A172 (cell line): ENCODE measurements around the gene CHKA. TPM values are rescaled to one million over a fixed set of nuclear protein-coding genes. Genes with fewer than 3 reads are reported as not detected.

Experiments used
- DNase-seq: peaks from one replicate; pipeline ENCODE4 v3.0.0-alpha.2; 2015; ENCODE audit warnings: low spot score
- total RNA-seq: library from RNA; depleted of rRNA; stranded (reverse); fragments of >200 nt; shearing (Covaris generic); gene quantifications from 2 replicates; pipeline ENCODE4 v1.2.3, GENCODE V29; 2014; rRNA removed

CHKA gene
- 18.6 and 26.9 TPM in 2 replicates for total RNA-seq

DNA sequence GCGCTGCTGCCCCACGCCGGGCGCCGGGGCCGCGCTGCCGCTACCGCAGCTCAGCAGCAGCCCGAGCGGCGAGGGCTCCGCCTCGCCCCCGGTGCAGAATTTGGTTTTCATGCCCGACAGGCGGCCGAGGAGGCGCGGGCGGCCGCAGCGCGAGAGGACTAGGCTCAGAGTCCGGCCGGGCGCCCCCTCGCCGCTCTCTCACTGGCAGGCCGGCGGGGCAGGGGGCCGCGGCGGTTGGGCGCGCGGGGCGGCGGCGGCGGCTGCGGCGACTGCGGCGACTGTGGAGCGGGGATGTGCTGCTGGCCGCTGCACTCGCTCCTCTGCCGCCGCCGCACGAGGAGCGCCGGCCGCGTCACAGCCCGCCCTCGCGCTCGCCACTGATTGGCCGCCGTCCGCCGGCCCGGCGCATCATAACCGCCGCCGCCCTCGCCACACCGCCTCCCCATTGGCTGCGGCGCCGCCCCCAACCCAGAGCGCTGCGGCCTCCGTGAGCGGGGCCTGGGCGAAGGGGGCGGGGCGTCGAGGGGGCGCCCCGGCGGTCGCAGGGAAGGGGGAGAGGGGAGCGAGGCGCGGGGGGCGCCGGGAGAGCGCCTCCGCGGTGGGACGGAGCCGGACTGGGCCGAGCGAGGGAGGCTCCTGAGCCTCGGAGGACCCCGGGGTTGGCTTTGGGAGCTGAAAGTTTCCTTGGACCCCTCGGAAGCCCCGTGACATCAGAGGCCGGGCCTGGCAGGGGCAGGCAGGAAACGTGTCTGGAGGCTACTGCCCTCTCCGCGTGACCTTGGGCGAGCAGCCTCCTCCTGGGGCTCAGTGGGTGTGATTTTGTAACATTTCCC lies at the start of gene CHKA:
Gene CHKA (minus strand): TSS at position 322 of the 833 bp plus-strand sequence. CDS start 211 bp downstream, at position 111.
- peak; percentile 71 for DNase-seq

- no peak for DNase-seq
These were observed 48.3 kb upstream of the CHKA start for GRCh38 chr11:68169442-68169841.

DNA sequence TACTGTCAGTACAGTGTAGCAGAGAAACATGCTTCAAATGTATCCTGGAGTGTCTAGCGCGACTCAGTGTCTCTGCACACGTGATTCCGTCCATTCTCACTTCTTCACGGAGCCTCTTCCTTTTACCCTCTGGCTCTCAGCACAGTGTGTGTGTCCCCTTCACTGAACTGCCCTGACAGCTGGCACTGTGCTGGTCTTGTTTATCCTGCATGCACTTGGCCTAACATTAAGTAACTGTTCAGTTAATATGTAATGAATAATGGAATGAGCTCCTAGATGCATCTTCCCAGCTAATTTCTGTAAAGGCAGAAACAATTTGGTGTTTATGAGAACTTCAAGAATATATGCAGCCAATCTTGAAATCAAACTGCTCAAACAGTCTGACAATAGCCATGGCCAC lies 47.5 kb upstream of the CHKA start:
- DNase-seq = no peak

DNA sequence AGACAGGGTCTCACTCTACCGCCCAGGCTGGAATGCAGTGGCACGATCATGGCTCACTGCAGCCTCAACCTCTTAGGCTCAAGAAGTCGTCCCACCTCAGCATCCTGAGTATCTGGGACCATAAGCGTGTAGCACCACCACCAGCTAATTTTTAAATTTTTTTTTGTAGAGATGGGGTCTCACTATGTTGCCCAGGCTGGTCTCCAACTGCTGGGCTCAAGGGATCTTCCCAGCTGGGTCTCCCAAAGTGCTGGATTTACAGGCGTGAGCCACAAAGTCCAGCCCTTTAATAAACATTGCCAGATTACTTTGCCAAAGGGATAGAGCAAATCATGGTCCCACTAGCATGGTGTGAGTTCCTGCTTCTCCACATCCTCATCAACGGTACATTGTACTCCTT lies 46.3 kb upstream of the CHKA start:
- DNase-seq = no peak

DNA sequence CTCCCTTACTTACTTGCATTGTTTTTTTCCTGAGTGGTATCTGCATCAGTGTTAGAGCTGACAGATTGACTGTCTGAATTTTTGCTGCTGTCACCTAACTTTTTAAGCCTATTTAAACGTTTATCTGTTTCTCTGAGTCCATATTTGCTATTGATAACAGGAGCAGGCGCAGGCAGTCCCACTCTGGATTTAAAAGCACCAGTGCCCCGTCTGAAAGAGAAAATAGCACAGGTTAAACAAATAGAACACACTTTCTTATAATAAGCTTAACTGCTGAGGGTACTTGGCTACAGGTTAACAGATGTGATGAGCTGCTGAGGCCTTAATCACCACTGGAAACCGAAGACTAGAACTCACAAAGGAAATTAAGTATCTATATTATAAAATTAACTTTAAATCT lies 45.8 kb upstream of the CHKA start:
- no peak for DNase-seq

GRCh38 chr11:68165601-68166000 lies 44.4 kb upstream of the CHKA start:
- DNase-seq = no peak

- peak; percentile 43 for DNase-seq
These were observed 43.2 kb upstream of the CHKA start for GRCh38 chr11:68164437-68164836.

DNA sequence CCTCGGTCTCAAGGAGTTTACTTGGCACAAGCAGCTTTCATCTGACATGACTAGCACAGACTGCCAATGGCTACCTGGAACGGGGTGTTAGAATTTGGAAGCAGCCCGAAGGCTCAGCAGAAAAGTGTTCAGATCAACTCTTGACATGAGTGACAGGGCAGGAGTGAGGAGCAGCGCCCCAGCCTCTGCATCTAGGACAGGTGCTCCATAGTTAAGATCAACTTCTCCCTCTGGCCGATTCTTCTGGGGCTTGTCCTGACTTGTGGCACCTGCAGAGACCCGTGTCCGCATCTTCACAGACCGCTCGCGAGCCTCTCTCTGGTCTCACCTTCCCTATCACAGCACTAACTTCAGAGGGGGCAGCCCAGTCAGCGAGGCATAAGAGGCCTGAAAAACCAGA lies 42.5 kb upstream of the CHKA start:
- DNase-seq = no peak

- DNase-seq = no peak
These were observed 39.0 kb upstream of the CHKA start for GRCh38 chr11:68160100-68160695.

- DNase-seq = no peak
These were observed 38.5 kb upstream of the CHKA start for GRCh38 chr11:68159665-68160064.

GRCh38 chr11:68159161-68159560 lies 38.0 kb upstream of the CHKA start:
- no peak for DNase-seq

- DNase-seq = no peak
These were observed 37.4 kb upstream of the CHKA start for GRCh38 chr11:68158580-68158979.

- no peak for DNase-seq
These were observed 32.6 kb upstream of the CHKA start for GRCh38 chr11:68153742-68154141.

DNA sequence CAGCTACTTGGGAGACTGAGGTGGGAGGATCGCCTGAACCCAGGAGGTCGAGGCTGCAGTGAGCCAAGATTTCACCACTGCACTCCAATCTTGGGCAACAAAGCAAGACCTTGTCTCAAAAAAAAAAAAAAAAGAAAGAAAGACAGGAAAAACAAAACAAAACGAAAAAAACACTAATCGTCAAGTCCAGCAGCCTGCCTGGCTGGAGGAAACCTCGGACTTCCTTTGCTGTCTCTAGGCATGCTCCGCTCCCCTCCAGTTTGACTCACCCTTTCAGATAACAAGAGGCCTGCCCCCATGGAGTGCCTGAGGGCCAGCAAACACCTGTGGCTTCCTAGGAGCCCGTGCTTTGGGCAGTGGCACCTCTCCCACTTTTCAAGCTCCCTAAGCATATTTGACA lies 28.8 kb upstream of the CHKA start:
- peak; percentile 72 for DNase-seq

DNA sequence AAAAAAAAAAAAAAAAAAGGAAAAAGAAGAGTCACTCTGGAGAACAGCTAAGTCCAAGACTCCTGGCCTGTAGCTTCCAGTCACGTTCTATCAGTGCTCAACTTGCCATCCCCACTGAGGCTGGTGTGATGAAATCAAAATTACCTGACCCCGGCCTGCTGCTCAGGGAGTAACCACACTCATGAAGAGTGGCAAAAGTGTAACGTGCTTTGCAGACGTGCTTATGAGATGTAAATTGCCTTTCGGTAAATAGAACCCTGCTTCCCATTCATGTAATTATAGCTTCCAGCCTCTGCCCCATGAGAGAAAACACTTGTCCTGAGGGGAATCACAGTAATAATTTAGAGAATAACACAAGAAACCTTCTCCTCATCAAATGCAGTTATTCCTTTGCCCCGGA lies 28.2 kb upstream of the CHKA start:
- DNase-seq = no peak

DNA sequence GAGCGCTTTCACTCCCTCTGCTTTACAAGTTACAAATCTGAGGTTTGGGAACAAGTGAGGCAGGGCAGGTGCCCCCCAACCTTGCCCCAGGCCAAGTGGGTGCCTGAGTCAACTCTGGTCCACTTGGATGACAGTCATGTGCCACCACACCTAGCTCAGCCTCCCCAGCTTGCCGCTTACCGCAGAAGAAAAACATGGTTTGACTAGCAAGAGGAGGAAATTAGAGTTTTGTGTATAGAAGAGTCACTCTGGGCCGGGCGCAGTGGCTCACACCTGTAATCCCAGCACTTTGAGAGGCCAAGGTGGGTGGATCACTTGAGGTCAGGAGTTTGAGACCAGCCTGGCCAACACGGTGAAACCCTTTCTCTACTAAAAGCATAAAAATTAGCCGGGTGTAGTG lies 27.7 kb upstream of the CHKA start:
- DNase-seq = no peak

GRCh38 chr11:68148071-68148805 lies 27.1 kb upstream of the CHKA start:
- no peak for DNase-seq

GRCh38 chr11:68146704-68147474 lies 25.7 kb upstream of the CHKA start:
- peak; percentile 30 for DNase-seq

- peak; percentile 22 for DNase-seq
These were observed 24.9 kb upstream of the CHKA start for GRCh38 chr11:68146010-68146540.

GRCh38 chr11:68145120-68145866 lies 24.1 kb upstream of the CHKA start:
- DNase-seq = no peak

GRCh38 chr11:68143310-68143689 lies 22.1 kb upstream of the CHKA start:
- no peak for DNase-seq
